Spleen (tissue), 7 donors: ENCODE data around the gene HECW1.

Experiments
- CTCF ChIP-seq, 11 experiments: fragments of 200-600 bp in 7 of 11; fragments of 450-650 bp in 4 of 11; sonication (generic) in 4 of 11; IDR thresholded peaks in 8 of 11; conservative IDR thresholded peaks in 3 of 11; 1 replicate in 7 of 11; 2 replicates in 4 of 11; pipeline versions ENCODE4 v1.4.0 to v1.8.0; 2016 to 2021; ENCODE audit warnings: antibody characterized with exemption in 11 of 11, inconsistent platforms in 4 of 11, mild to moderate bottlenecking in 1 of 11
- POLR2AphosphoS5 ChIP-seq, 3 donors: sonication (generic); formaldehyde crosslinking; IDR thresholded peaks; one replicate each; pipeline ENCODE4 v1.5.1; 2017; ENCODE audit warnings: antibody characterized with exemption in 3 of 3
- donor health status: DM: no; HTN: no; CAD: no; lungs with moderate emphysema.
- donor health status: DM: no; HTN: no; CAD: no.
- donor health status: DM: no; HTN: no; CAD: no.

GRCh38 chr7:43229801-43230200 is 117.4 kb downstream of the HECW1 start:
- no peak for TF ChIP-seq POLR2AphosphoS5 (IDR thresholded peaks at IDR 0.05)
- TF ChIP-seq CTCF (IDR thresholded peaks at IDR 0.05 in 8 of 11, conservative IDR thresholded peaks at IDR 0.05 in 3 of 11): no peak
